HepG2 (cell line): Measurements from ENCODE around the gene TPBGL. TPM values are rescaled to one million over a fixed set of nuclear protein-coding genes. Genes with fewer than 3 reads are reported as not detected.
A peak's percentile ranks its signal among the peaks of the same experiment; 100 is the strongest.

Experiments
- DNMT1 ChIP-seq: sonication (generic); formaldehyde crosslinking; IDR thresholded peaks from 2 replicates; pipeline ENCODE4 v1.5.1; 2020; ENCODE audit warnings: mild to moderate bottlenecking, missing genetic modification reagents
- FOXK2 ChIP-seq: fragments of 450-650 bp; IDR thresholded peaks from 2 replicates; pipeline ENCODE4 v1.6.1; 2016
- GMEB2 ChIP-seq: IDR thresholded peaks from 2 replicates; pipeline ENCODE4 v1.6.1; 2016; ENCODE audit warnings: missing biosample characterization, missing genetic modification reagents, low read depth
- GZF1 ChIP-seq: sonication (generic); formaldehyde crosslinking; IDR thresholded peaks from 2 replicates; pipeline ENCODE4 v1.5.1; 2020; ENCODE audit warnings: mild to moderate bottlenecking, missing genetic modification reagents
- HES4 ChIP-seq: sonication (generic); formaldehyde crosslinking; IDR thresholded peaks from 2 replicates; pipeline ENCODE4 v1.9.0; 2021; ENCODE audit warnings: mild to moderate bottlenecking, missing genetic modification reagents, borderline replicate concordance
- HMGXB4 ChIP-seq, 2 experiments: sonication (generic) in 1 of 2; formaldehyde crosslinking in 1 of 2; IDR thresholded peaks; 2 replicates each; pipeline versions ENCODE4 v1.4.0 to v1.6.1; 2018 to 2020; ENCODE audit warnings: missing genetic modification reagents in 2 of 2, borderline replicate concordance in 1 of 2, low read depth in 1 of 2, mild to moderate bottlenecking in 1 of 2, missing biosample characterization in 1 of 2
- HNF1A ChIP-seq, 2 experiments: sonication (generic) in 1 of 2; formaldehyde crosslinking in 1 of 2; IDR thresholded peaks; 2 replicates each; pipeline versions ENCODE4 v1.4.0 to v1.6.1; 2016 to 2020; ENCODE audit warnings: borderline replicate concordance in 1 of 2, low read depth in 1 of 2, mild to moderate bottlenecking in 1 of 2, missing genetic modification reagents in 1 of 2
- MYPOP ChIP-seq: sonication (generic); formaldehyde crosslinking; IDR thresholded peaks from 2 replicates; pipeline ENCODE4 v1.8.1; 2023; ENCODE audit warnings: mild to moderate bottlenecking, moderate library complexity, missing genetic modification reagents
- NFKB2 ChIP-seq: sonication (generic); formaldehyde crosslinking; IDR thresholded peaks from 2 replicates; pipeline ENCODE4 v1.4.0; 2020; ENCODE audit warnings: missing genetic modification reagents, borderline replicate concordance
- NR1H2 ChIP-seq: sonication (generic); formaldehyde crosslinking; IDR thresholded peaks from 2 replicates; pipeline ENCODE4 v1.8.1; 2022; ENCODE audit warnings: low read depth, missing genetic modification reagents, borderline replicate concordance
- PBX3 ChIP-seq: sonication (generic); formaldehyde crosslinking; IDR thresholded peaks from 2 replicates; pipeline ENCODE4 v1.8.1; 2023; ENCODE audit warnings: missing genetic modification reagents, inconsistent platforms, borderline replicate concordance
- RXRB ChIP-seq: IDR thresholded peaks from 2 replicates; pipeline ENCODE4 v1.6.1; 2016; ENCODE audit warnings: borderline replicate concordance, missing genetic modification reagents, missing compliant biosample characterization
- SKI ChIP-seq: fragments of 450-650 bp; IDR thresholded peaks from one replicate; pipeline ENCODE4 v1.6.1; 2018; ENCODE audit warnings: mild to moderate bottlenecking; ENCODE audit not compliant: partially characterized antibody
- THRA ChIP-seq: sonication (generic); formaldehyde crosslinking; IDR thresholded peaks from 2 replicates; pipeline ENCODE4 v1.4.0; 2020; ENCODE audit warnings: missing genetic modification reagents, borderline replicate concordance
- TOPORS ChIP-seq: sonication (generic); formaldehyde crosslinking; IDR thresholded peaks from 2 replicates; pipeline ENCODE4 v1.8.0; 2023; ENCODE audit warnings: mild to moderate bottlenecking, missing genetic modification reagents
- TSC22D2 ChIP-seq: sonication (generic); formaldehyde crosslinking; IDR thresholded peaks from 2 replicates; pipeline ENCODE4 v1.5.1; 2020; ENCODE audit warnings: missing genetic modification reagents, mild to moderate bottlenecking, borderline replicate concordance
- ZNF616 ChIP-seq: sonication (generic); formaldehyde crosslinking; IDR thresholded peaks from 2 replicates; pipeline ENCODE4 v1.5.0; 2020; ENCODE audit warnings: low read depth, mild to moderate bottlenecking, missing genetic modification reagents
- polyA plus RNA-seq, 8 experiments: library from polyadenylated mRNA; depleted of rRNA in 3 of 8; stranded (reverse) in 7 of 8; unstranded in 1 of 8; fragments of >200 nt; fragmentation: Illumina TruSeq in 4 of 8; extraction: Trizol in 4 of 8; gene quantifications; 2 replicates each; pipeline versions ENCODE4 v1.2.1 to v1.2.3, GENCODE V29; 2011 to 2016; ENCODE audit warnings: low read depth in 4 of 8, missing spikeins in 1 of 8, mixed read lengths in 1 of 8; ENCODE audit not compliant: insufficient read depth in 1 of 8
- total RNA-seq, 5 experiments: library from RNA; depleted of rRNA; stranded (reverse); fragments of >200 nt; fragmentation: Illumina TruSeq; extraction: Trizol; gene quantifications; 2 replicates each; pipeline ENCODE4 v1.2.3, GENCODE V29; 2016; ENCODE audit warnings: low read depth in 1 of 5

The TPBGL gene
- total and polyA plus RNA-seq, 2 of the 13 experiments (the other 11 are each of a cell fraction or from before 2014, with no cell fraction given): not detected

GRCh38 chr11:75233754-75234172 is 6.8 kb upstream of the TPBGL start (continued):
- TF ChIP-seq RXRB (CRISPR knock-in tag) (peak; percentile 50; the same call in 1 of the 2 replicates), TOPORS (CRISPR knock-in tag) (no peak), NFKB2 (no peak; the same call in 1 of the 2 replicates), SKI (no peak), FOXK2 (no peak), GMEB2 (CRISPR knock-in tag) (no peak), TSC22D2 (CRISPR knock-in tag) (peak; percentile 95), ZNF616 (CRISPR knock-in tag) (no peak), GZF1 (CRISPR knock-in tag) (no peak), HNF1A (IDR thresholded peaks at IDR 0.05; ENCODE audit: low read depth) (no peak), HNF1A (CRISPR knock-in tag; IDR thresholded peaks at IDR 0.05; ENCODE audit: borderline replicate concordance) (no peak), MYPOP (CRISPR knock-in tag) (no peak), HMGXB4 (CRISPR knock-in tag; IDR thresholded peaks at IDR 0.05; ENCODE audit: borderline replicate concordance in 1 of 2, low read depth in 1 of 2) (no peak), HES4 (CRISPR knock-in tag) (0 out of 2 replicates have a peak, but pooled peaks have one; percentile 21), THRA (CRISPR knock-in tag) (peak; percentile 65), PBX3 (0 out of 2 replicates have a peak, but pooled peaks have one; percentile 50), NR1H2 (no peak), DNMT1 (CRISPR knock-in tag) (no peak)
